ENCODE measurements around the gene DMTF1.
"Not testable (repeated sequence)": the region's sequence is repeated elsewhere in the genome, so short reads cannot be mapped to it uniquely, and the experiment has no call there.

The DMTF1 gene

GRCh38 chr7:87193912-87194311 lies 41.7 kb downstream of the DMTF1 start:
- DNase-seq (ENCODE audit: low read depth in 2 of 2): no peak

DNA sequence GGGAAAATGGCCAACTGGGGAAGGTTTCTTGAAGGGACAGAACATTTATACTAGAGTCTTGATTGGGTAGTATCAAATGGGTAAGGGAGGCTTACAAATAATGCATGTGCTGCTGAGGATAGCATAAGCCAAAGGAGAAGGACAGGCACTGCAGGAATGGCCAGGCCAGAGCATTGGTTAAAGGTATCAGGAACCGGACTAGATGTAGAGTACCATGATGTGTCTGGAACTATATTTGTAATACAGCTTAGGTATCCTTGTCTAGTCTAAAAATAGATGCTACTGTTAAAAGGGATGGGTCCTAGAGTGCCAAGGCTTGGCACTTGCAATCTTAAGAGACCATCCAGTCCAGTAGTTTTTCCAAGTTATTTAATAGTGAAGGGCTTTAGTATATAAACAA lies 47.0 kb downstream of the DMTF1 start:
- DNase-seq (ENCODE audit: low read depth in 2 of 2): no peak

DNA sequence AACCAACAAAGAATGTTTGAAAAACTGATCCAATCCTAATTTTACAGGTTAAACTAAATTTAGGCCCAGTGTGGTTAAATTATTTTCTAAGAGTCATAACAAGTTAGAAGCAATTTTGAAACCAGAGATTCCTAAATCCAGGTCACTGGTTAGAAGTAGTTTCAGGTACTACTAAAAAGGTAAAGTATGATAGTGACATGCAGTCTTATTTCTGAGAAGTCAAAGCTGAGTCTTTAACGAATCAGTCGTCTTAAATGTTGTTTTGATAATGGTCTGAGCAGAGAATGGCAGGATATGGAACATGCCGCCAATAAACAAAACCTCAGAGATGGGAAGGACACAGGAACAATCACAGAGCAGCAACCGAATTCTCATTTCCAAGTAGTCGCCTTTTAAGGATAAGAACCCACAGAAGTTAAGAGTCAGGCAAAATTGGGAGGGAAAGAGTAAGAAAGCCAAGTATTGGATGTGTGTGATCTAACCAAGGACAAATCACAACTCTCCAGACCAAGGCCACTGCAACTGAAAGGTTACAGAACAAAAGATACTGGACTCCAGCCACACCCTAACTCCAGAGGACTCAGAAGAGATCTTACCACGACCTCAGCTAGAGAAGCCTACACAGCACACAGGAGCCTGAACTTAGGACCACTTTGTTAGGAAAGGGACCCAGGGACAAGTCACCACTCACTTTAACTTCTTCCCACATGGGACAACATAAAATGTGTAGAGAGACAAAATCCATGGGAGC lies 47.6 kb downstream of the DMTF1 start:
- DNase-seq (ENCODE audit: low read depth in 2 of 2): no peak

- no peak for DNase-seq (ENCODE audit: low read depth in 2 of 2)
Observed at GRCh38 chr7:87202208-87202607, 50.0 kb downstream of the DMTF1 start.

GRCh38 chr7:87202705-87203104 lies 50.5 kb downstream of the DMTF1 start:
- DNase-seq (ENCODE audit: low read depth in 2 of 2): no peak

- not testable (repeated sequence) for DNase-seq (ENCODE audit: low read depth in 2 of 2)
Observed at GRCh38 chr7:87203929-87204328, 51.7 kb downstream of the DMTF1 start.

GRCh38 chr7:87204933-87205332 lies 52.7 kb downstream of the DMTF1 start:
- DNase-seq (ENCODE audit: low read depth in 2 of 2): no peak

GRCh38 chr7:87205701-87206100 lies 53.4 kb downstream of the DMTF1 start:
- DNase-seq (ENCODE audit: low read depth in 2 of 2): not testable (repeated sequence)

- no peak for DNase-seq (ENCODE audit: low read depth in 2 of 2)
Observed at GRCh38 chr7:87206361-87206760, 54.1 kb downstream of the DMTF1 start.

GRCh38 chr7:87209295-87209924 lies 57.2 kb downstream of the DMTF1 start:
- DNase-seq (ENCODE audit: low read depth in 2 of 2): no peak

- DNase-seq (ENCODE audit: low read depth in 2 of 2): no peak
Observed at GRCh38 chr7:87210506-87210905, 58.3 kb downstream of the DMTF1 start.

DNA sequence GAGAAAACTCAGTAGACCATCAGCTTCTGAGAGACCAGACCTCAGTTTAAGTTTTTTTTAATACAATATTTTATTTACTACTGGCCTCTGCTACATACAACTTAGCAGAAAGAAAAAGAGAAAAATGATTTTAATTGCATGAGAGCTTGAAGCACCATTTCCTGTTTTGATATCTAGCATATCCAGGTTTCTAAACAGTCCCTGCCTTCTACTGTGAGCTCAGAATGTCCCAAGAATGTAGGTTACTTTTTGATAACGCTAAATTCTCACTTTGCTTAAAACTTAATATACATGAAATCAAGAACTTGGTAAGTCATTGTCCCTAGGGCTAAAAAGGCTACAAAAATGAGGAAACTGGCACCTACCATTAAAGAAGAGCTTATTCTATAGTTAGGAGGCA lies 60.2 kb downstream of the DMTF1 start:
- DNase-seq (ENCODE audit: low read depth in 2 of 2): no peak

- no peak for DNase-seq (ENCODE audit: low read depth in 2 of 2)
Observed at GRCh38 chr7:87213252-87213651, 61.0 kb downstream of the DMTF1 start.

GRCh38 chr7:87213811-87214210 lies 61.6 kb downstream of the DMTF1 start:
- DNase-seq (ENCODE audit: low read depth in 2 of 2): no peak

- DNase-seq (ENCODE audit: low read depth in 2 of 2): no peak
Observed at GRCh38 chr7:87215046-87215445, 62.8 kb downstream of the DMTF1 start.

DNA sequence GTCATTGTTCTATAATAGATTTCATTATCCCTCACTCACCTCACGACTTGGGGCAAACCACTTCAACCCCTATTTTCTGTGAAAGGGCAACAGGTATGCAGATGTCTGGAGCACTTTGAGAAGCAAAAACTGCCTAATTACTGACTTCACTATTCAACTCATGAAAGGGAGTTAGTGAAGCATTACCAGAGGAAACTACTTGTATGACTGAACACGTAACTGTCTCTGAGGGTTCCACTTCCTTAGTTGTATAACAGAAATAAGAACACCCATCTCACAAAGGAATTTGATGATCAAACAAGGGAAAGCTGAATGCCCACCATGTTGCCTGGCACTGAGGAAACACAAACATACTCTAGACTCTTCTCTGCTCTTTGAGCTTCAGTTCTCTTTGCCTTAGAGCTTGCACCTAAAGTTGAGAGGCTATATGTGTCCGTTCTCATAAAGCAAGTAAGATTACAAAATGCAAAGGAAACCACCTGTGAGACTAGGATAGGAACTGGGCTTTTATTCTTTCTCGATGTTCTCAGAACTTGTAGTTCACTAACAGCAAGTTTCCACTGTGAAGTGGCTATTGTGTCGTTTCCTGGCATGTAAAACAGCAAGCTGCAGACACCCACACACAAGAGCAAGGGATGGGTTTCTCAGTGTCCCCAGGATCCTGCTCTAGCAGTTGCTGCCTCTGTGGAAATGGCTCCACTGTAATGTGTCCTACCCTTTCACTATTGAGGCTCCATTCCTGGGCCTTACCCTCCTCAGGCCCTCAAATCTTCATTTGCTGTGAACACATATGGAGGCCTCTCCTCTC lies 64.7 kb downstream of the DMTF1 start:
- DNase-seq (ENCODE audit: low read depth in 2 of 2): no peak

GRCh38 chr7:87217983-87218653 lies 65.9 kb downstream of the DMTF1 start:
- DNase-seq (ENCODE audit: low read depth in 2 of 2): no peak

GRCh38 chr7:87218796-87219544 lies 66.7 kb downstream of the DMTF1 start:
- DNase-seq (ENCODE audit: low read depth in 2 of 2): no peak

DNA sequence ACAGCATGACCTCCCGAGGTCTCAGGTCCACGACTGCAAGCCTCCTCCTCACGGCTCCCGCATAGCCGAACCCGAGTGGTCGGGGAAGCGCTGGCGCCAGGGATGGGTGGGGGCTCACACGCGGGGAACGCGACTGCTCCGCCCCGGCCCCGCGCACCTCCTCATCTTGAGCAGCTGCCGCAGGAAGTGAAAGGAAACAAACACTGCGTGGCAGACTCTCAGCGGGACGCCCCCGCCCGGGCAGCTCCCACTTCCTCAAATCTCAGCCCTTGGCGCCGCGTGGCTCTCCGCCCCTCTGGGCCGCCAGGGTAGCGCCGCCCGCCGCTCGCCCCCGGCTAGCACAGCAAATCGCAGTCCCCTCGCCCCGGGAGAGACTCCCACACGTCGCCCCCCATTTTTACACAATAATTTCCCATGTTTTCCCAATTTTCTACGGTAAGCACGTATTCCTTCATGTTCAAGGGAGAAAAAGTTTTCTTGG lies 67.3 kb downstream of the DMTF1 start, which contains the start of gene TMEM243:
Gene TMEM243 (minus strand): TSS at position 188 of the 481 bp plus-strand sequence. CDS start 229 bp downstream, outside the sequence.
- peak; percentile 53 to 58 for DNase-seq (ENCODE audit: low read depth in 2 of 2)

GRCh38 chr7:87220026-87220733 lies 67.9 kb downstream of the DMTF1 start:
- DNase-seq (ENCODE audit: low read depth in 2 of 2): peak; percentile 51 to 62
